Fibroblast of skin of right biceps (primary cell): ENCODE data around the gene KYNU.
A peak's percentile ranks its signal among the peaks of the same experiment; 100 is the strongest.

ENCODE experiments used
- DNase-seq: peaks from one replicate; pipeline ENCODE4 v3.0.0-alpha.2; 2013

KYNU gene

GRCh38 chr2:142967060-142967459 is 89.6 kb downstream of the KYNU start:
- no peak for DNase-seq

GRCh38 chr2:142973160-142973821 is 95.8 kb downstream of the KYNU start:
- DNase-seq = peak; percentile 31

- DNase-seq = no peak
These were observed 96.4 kb downstream of the KYNU start for GRCh38 chr2:142973822-142974207.

- peak; percentile 43 for DNase-seq
These were observed 97.0 kb downstream of the KYNU start for GRCh38 chr2:142974288-142975024.

- DNase-seq = no peak
These were observed 97.8 kb downstream of the KYNU start for GRCh38 chr2:142975239-142975638.

GRCh38 chr2:142980246-142981068 is 103.0 kb downstream of the KYNU start:
- peak; percentile 34 for DNase-seq

GRCh38 chr2:142981069-142981378 is 103.6 kb downstream of the KYNU start:
- no peak for DNase-seq

GRCh38 chr2:142981756-142982155 is 104.3 kb downstream of the KYNU start:
- no peak for DNase-seq

- no peak for DNase-seq
These were observed 105.7 kb downstream of the KYNU start for GRCh38 chr2:142983174-142983573.

GRCh38 chr2:142984657-142985056 is 107.2 kb downstream of the KYNU start:
- no peak for DNase-seq

- DNase-seq = no peak
These were observed 109.6 kb downstream of the KYNU start for GRCh38 chr2:142987044-142987443.

- peak; percentile 28 for DNase-seq
These were observed 112.1 kb downstream of the KYNU start for GRCh38 chr2:142989273-142990204.

GRCh38 chr2:142991295-142991694 is 113.8 kb downstream of the KYNU start:
- DNase-seq = no peak

GRCh38 chr2:142992840-142993239 is 115.4 kb downstream of the KYNU start:
- no peak for DNase-seq

GRCh38 chr2:142993771-142994170 is 116.3 kb downstream of the KYNU start:
- DNase-seq = no peak

GRCh38 chr2:142994665-142995064 is 117.2 kb downstream of the KYNU start:
- DNase-seq = no peak

GRCh38 chr2:142997231-142997630 is 119.8 kb downstream of the KYNU start:
- DNase-seq = no peak

- DNase-seq = no peak
These were observed 123.1 kb downstream of the KYNU start for GRCh38 chr2:143000599-143000998.

GRCh38 chr2:143001501-143001900 is 124.0 kb downstream of the KYNU start:
- no peak for DNase-seq

- no peak for DNase-seq
These were observed 138.2 kb downstream of the KYNU start for GRCh38 chr2:143015656-143016055.

GRCh38 chr2:143026411-143027054 is 149.1 kb downstream of the KYNU start:
- no peak for DNase-seq

- DNase-seq = peak; percentile 21
These were observed 151.7 kb downstream of the KYNU start for GRCh38 chr2:143029141-143029540.
